ENCODE data around the gene DDB1.

Gene DDB1

DNA sequence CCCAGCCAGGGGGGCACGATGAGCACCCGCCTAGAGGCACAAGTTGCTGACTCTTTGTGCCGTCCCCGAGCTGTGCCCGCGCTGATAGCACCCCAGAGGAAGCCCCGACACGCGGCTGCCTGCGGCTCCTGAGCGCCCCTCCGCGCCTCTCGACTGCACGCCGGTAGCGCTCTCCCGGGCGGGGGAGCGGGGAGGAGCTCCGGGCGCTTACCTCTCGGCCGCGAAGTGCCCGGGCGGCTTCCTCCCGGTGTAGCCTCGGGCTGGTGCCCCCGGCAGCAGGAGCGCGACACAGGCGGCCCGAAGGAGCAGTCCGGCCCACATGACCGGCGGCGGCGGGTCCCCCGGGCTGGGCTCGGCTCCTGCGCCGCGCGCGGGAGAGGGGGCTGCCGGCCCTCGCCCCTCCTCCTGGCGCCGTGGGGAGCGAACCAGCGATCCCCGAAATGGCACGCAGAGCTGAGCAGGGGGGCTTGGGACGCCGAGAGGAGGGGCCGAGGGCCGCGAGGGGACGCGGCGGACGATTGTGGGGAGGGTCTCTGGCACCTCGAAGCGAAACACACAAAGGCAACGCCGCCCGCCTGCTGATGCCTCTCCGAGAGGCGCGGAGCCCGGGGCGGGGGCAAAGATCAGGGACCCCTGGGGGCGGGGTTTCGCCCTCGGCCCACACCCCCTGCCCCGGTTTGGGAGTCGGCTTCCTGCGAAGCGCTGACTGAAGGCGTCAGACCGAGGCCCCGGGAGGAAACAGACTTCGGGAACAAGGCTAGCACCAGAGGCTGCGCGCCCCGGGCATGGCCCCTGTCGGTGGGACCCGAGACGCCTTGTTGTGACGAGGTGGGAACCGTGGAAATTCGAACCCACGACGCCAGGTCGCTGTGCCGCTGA lies 37.9 kb downstream of the DDB1 start, which contains the start of gene VWCE:
TSS of gene VWCE (minus strand) at position 600 of the 879 bp plus-strand sequence. CDS start at position 321, 279 bp downstream.
- DNase-seq (ENCODE audit: low read depth) = no peak

DNA sequence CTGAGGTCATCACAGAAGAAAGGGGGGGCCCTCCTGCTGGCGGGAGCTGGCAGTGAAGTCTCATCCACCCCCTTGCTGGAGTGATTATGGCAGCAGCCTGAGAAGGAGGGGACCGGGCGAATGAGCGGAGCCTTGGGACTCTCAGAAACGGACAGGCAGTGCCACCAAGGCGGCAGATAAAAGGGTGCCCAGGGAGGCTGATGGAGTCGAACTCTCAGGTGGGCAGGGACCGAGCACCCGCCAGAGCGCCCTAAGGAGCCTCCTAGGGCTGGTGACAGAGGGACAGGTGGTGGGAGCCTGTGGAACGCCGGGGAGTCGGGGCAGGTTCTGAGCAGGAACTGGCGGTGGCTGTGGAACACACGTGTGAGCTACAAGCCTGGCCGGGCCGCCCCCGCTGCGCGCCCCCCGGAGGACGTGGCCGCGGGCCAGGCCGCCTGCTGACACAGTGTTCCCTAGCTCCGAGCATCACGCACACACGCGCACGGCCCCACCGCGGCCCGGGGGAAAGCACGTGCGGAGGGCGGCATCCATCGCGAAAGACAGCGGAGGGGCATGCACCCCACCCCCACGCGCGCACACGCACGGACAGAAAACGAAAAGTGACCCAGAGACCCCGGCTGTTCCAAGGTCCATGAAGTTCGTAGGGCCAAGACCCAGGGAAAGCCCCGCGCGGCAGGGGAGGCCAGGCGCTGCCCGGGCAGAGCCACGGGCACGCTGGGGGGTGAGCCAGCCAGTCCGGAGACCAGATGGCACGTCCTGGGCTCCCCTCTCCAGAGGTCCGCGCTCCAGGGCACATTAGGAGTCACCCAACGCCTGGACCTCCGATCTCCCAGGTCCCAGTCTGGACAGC lies 38.8 kb downstream of the DDB1 start:
- DNase-seq (ENCODE audit: low read depth) = no peak

DNA sequence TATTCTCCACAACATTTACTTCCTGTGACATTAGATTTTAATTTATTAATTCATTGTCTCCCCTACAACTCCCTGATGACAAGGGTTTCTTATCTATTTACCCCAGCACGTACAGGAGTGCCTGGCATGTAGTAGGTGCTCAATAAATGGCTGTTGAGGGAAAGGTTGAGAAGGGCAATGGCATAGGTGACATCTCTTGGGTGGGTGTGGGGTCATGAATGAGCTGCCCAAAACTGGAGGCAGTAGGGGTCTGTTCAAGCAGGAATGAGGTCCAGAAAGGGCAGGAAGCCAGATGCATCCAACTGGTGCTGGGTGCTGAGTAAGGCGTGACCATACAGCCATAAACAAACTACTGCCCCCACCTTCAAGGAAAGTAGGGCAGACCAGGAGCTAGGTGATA lies 40.5 kb downstream of the DDB1 start:
- DNase-seq (ENCODE audit: low read depth) = no peak

DNA sequence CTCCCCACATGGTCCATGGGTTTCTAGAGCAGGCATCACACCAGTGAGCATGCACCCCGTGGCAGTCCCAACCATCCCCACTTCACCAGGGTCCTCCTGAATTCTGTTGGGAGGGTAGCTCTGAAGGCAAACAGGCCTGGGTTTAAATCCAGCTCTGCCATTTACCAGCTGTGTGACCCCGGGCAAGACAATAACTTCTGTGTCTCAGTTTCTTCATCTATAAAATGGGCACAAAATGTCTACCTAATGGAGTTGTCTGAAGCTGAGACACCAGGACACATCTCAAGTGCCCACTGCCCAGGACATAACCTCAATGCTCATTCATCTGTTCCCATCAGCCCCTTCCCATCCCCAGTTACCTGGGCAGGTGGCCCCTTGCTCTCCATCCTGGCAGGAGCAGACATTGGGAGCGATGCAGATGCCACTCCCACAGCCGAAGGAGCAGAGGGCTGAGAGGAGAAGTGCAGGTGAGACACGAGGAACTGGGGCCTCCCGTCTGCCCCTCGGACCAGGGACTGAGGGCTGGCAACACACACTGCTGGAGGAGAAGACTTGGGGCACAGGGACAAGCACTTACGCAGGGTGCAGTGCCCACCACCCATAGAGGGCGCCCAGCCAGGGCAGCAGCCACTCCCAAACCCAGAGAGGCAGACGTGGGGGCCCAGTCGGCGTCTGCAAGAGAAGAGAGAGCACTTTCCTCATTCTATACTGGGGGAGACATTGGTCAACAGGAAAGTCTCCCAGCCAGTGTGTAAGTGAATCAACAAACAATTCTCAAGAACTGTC lies 41.8 kb downstream of the DDB1 start:
- DNase-seq (ENCODE audit: low read depth) = no peak

DNA sequence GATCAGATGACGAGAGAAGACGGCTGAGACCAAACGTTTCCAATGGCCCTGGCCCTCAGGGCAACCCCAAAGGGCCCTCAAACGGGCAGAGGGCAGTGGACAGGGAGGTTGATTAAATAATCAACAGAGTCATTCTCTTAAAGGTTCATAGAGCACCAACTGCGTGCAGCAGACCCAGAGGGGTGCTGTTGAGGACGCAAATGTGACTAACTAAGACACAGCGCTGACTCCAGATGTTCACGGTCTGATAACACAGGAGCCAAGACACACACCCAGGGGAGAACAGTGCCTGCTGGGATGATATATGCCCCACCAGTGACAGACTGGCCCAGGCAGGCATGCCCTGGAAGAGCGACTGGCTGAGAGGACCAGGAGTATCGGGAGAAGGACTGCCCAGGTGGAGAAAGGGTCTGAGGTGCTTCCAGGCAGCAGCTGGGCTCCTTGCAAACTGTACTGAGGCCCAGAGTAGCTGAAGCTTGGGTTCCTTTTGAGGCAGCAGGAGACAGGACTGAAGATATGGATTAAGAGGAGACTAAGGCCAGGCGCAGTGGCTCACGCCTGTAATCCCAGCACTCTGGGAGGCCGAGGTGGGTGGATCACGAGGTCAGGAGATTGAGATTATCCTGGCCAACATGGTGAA lies 45.4 kb downstream of the DDB1 start:
- no peak for DNase-seq (ENCODE audit: low read depth)

DNA sequence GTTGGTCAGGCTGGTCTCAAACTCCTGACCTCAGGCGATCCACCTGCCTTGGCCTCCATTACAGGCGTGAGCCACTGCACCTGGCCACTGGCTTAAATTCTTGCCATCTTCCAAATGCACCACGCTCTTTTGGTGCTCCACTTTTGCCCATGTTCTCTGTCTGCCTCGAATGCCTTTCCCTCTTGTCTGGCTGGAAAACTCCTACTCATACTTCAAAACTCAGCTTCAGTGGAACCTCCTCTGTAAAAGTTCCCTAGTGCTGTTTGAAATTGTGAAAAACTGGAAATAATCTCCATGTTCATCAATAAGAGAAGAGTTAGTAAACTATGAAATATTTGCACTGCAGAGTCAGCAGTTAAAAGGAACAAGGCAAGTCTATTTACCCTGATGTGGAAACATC lies 49.3 kb downstream of the DDB1 start:
- no peak for DNase-seq (ENCODE audit: low read depth)

DNA sequence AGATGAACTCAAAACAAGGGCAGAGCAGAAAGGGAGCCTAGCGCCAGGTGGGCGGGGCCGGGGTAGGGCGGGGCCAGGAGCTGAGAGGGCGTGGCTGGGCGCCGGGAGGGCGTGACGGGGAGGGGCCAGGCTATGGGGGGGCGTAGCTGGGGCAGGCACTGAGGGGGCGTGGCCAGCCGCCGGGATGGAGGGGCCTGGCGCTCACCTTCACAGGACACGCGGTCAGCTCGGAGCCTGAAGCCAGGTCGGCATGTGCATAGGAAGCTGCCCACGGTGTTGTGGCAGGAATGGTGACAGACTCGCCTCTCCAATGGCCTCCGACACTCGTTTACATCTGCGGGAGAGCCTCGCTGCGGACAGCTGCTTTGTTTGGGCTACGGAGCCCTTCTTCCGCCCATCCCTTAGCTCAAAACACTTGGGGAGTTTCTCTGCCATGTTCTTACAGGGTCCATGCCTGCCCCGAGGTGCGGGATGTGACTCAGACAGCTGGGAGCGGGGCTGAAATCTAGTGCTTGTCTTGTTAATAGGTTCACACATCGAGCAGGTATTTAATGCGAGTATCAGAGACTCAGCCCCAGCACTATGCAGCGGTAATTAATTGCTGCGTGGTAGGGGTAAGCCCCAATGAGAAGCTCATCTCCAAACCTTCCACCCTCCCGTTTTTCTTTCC lies 51.2 kb downstream of the DDB1 start:
- DNase-seq (ENCODE audit: low read depth) = no peak

DNA sequence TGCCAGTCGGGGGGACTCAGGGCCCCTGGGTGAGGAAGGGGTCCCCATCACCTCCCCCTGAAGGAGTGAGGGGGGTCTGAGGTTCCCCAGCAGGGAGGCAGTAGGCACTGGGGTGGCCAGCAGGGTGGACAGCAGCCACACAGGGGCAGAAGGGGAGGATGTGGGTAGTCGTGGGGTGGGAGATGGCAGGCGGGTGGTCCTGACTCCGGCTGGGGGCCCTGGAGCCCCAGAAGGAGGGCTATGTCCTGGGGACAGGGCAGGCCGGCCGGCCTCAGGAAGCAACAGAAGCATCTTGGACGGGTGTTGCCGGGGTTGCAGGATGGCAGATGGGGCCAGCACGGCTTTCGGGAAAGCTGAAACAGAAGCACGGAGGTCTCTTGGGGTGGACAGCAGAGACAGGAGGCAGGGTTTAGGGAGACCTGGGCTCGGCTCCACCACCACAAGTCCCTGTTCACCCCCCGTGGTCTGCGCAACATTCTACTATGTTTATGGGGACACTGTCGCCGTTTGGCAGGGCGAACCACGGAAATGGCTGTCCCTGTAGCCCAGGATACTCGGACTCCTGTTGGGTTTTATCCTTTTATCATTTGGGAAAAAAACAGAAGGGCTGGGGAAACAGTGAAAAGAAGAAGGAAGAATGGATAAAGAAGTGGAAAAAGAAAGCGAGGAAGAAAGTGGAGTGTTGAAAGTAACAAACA lies 51.9 kb downstream of the DDB1 start:
- no peak for DNase-seq (ENCODE audit: low read depth)

DNA sequence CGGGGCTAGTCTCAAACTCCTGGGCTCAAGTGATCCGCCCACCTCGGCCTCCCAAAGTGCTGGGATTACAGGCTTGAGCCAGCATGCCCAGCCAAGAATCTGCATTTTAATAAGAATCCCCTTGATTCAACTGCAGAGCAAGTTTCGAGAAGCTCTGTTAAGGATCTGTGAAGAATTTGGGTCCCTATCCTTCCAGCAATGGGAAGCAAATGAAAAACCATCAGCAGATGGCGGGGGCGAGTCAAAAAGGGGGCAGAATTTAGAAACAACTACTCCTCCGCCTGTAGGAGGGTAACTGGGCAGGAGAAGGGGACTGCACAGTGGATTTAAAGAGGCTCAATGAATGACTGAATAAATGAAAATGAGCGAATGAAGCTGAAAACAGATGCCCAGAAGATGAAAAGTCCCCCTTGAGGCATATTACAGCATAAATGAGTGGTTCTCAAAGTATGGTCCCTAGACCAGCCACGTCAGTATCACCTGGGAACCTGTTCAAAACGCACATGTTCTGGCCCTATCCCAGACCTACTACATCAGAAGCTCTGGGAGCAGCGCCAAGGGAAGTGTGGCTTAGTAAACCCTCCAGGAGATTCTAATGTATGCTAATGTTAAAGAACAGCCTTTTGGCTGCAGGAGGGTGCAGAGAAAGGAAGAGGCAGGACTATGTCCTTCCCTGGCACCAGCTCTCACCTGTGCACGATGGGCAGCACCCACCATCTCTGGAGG lies 52.8 kb downstream of the DDB1 start:
- DNase-seq (ENCODE audit: low read depth) = no peak

DNA sequence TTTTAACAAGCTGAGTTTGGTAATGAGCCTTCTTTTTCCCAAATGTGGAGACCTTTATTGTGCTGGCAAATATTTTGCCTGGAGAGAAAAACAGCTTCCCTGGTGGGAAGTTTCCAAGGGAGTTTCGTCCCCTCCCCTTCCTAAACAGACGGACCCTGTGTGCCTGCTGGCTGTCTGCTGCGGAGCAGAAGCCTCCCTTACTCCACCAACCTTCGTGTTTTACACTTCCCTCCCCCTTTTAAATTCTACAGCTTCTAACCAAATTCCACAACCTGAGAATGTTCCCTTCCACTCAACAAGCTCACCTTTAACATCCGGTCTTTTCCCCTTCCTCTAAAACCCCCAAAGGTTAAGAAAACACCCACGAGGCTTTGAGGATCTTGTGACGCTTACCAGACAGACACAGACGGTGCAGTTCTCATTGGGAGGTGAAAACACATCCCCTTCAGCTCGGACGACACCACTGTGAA lies 54.9 kb downstream of the DDB1 start:
- DNase-seq (ENCODE audit: low read depth) = no peak

DNA sequence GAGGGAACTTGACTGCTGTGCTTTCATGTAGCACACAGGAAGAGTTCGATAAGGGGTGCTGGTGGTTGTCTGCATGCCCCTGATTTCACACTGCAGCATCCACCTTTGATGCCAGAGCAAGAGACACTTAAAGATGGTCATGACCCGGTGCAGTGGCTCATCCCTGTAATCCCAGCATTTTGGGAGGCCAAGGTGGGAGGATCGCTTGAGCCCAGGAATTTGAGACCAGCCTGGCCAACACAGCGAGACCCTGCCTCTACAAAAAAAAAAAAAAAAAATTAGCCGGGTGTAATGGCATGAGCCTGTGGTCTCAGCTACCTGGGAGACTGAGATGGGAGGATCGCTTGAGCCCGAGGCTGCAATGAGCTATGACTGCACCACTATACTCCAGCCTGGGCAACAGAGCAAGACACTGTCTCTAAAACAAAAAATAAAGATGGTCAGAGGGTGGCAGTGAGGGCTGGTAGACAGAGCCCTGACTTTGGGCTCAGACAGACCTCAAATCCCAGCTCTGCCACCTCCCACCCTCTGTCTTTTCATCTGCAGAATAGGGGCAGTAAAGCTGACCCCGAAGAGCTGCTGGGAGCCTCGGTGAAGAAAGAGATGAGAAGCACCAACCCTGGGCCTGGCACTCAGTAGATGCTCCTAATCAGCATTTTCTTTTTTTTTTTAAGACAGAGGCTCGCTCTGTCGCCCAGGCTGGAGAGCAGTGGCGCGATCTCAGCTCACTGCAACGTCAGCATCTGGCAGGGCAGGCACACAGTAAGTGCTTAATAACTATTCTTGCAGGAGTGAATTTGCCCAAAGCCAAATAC lies 55.5 kb downstream of the DDB1 start:
- no peak for DNase-seq (ENCODE audit: low read depth)

DNA sequence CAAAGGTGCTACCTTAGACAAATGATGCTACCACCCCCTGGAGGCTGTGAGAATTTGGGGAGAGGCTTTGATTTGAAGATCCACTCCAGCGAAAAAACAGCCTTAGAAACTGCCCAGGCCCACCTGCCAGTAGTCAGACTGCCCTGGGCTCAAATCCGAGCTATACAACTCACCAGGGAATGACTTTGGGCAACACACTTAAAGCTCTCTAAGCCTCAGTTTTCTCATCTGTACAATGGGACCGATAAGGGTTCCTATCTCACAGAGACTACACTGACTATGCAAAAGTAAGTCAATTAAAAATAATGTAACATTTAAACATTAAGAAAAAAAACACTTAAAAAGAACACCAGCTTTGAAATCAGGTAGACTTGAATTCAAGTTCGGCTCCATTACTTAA lies 57.7 kb downstream of the DDB1 start:
- DNase-seq (ENCODE audit: low read depth) = no peak

DNA sequence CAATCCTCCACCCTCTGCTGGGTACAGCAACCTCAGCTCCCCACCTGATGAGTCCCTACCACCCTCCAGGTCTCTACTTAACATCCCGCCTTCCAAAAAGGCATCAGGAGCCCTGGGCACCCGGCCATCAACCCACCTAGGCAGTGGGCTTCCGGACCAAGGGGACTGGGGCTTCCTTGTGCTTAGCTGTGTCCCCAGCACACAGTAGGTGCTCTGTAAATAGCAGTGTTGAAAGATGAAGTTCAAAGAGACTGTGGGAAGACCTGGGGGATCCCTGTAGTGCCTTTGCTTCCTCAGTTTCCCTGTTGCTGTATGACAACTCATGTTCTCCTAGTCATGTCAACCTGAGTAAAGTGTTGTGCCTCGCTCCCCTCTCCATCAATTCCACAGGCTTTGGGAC lies 58.8 kb downstream of the DDB1 start:
- DNase-seq (ENCODE audit: low read depth) = no peak

DNA sequence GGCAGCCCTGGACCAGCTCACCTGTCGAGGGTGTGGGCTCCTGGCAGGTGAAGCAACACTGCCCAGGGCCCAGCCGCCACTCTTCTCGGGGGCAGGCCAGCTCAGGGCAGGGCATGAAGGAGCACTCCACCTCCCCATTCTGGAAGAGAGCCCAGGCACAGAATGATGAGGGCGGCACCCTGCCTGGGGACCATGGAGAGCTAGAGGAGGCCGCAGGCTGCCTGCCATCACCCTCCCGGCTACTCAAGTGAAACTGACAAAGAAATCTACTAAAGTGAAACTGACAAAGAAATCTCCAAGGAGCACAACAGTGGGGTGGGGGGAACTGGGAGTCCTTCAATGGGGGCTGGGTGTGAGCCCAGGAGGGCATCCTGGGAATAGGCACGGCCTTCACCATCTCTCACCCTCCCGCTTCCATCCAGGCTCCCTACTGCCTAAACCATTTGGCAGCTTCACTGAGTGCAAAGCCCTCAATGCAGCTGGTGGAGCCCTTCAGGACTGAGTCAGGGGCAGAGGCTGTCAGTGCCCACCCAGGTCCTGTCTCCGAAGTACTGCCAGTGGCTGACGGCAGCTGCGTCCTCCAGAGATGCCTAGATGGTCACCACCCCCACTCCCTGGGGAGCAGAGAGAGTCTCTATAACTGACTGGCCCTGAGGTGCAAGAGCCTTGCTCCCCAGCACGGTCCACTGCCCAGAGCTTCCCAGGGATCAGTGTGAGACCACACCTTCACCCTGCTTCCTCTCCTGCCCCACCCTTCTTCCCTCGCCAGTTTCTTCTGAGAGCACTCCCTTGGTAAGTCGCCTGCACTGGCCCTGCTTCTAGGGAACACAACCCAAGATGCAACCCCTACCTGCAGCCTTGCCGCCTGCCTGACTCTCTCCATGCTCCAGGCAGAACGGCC lies 59.5 kb downstream of the DDB1 start:
- DNase-seq (ENCODE audit: low read depth) = no peak

DNA sequence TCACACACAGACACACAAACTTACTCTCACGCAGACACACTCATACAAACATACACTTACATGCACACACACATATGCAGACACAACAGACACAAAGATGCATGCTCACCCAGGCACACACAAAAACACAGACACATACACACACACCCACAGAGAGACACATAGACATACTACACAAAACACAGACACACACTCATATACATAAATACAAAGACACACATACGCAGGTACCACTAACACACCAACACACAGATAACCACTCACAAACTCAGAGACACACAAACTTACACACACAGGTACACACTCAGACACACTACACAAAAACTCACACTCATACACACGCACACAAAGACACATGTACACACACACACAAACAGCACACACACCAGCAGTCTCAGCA lies 60.2 kb downstream of the DDB1 start:
- DNase-seq (ENCODE audit: low read depth) = no peak

DNA sequence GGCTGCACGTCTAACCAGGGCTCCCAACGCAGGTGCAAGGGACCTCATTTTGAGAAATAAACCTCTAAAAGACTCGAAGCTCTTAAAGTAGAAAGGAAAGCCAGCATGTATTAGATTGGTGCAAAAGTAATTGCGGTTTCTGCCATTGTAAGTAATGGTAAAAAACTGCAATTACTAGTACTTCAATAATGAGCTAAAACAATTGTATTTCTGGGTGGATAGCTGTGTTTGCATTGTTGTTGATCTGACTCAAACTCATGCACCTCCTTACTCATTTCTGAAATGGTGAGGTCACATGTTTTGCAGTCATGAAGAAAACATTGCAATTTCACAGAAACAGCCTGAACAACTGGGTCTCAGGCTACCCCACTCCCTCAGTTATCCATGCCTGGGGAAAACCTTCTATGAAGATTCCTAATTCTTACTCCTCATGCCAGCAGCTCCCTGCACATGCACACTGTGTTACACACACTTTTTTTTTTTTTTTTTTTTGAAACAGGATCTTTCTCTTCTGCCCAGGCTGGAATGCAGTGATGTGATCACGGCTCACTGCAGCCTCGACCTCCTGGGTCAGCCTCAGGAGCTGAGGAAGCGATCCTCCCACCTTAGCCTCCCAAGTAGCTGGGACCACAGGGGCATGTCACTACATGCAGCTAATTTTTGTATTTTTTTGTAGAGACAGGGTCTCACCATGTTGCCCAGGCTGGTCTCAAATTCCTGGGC lies 62.4 kb downstream of the DDB1 start:
- DNase-seq (ENCODE audit: low read depth) = peak; percentile 42

DNA sequence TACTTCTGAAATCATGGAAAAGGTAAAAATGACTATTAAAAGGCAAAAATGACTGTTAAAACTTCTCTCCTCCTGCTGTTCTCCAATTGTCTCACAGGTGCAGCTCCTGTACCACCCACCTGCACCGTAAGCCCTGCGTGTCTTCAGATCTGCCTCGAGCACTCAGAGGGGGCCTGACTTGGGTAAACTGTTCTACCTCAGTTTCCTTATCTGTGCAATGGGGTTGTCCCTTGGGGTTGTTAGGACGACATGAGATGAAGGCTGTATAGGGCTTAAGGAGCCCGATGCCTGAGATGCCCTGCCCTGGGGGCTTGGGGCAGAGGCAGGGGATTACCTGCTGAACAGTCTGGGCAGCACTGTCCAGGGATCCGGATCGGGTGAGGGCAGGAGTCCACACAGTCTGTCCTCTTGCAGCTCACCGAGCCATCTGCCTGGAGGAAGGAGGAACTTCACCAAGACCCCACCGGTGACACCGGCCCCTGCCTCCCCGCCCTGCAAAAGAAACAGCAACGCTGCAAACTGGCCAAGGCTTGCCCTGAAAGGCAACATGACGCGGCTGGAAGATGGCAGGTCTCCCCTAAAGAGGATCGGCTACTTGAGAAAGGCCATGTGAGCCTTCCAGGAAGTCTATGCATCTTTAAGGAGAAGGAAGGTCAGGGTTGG lies 64.2 kb downstream of the DDB1 start:
- DNase-seq (ENCODE audit: low read depth) = no peak

Data from GM04503 (cell line).